Activated T-helper 1 cell treated with anti-CD3 and anti-CD28 coated beads, Interleukin-12 subunit alpha, Interleukin-12 subunit beta, Interleukin-2, Interleukin-4 antibody, amounts not matched to agents 30 ng/mL and 10 ng/mL and 1 ng/mL, durations not matched to agents 14 hours and 24 hours and 36 hours (primary cell): ENCODE data around the gene METTL16. TPM values are rescaled to one million over a fixed set of nuclear protein-coding genes. Genes with fewer than 3 reads are reported as not detected.

Experiments used
- DNase-seq: peaks from one replicate; pipeline ENCODE4 v3.0.0; 2021; ENCODE audit warnings: low spot score
- H3K27ac Mint-ChIP-seq: one replicate; pipeline ENCODE4 v1.8.0; 2021; ENCODE audit warnings: mild to moderate bottlenecking, mixed read lengths
- H3K27me3 Mint-ChIP-seq: one replicate; pipeline ENCODE4 v1.8.0; 2022; ENCODE audit warnings: mild to moderate bottlenecking, moderate library complexity, mixed read lengths; ENCODE audit not compliant: insufficient read depth
- H3K36me3 Mint-ChIP-seq: one replicate; pipeline ENCODE4 v1.8.0; 2021; ENCODE audit warnings: low read depth, mixed read lengths
- H3K4me1 Mint-ChIP-seq: one replicate; pipeline ENCODE4 v1.8.0; 2021; ENCODE audit warnings: low read depth, mixed read lengths
- H3K4me3 Mint-ChIP-seq: one replicate; pipeline ENCODE4 v1.8.0; 2021; ENCODE audit warnings: mild to moderate bottlenecking, moderate library complexity, mixed read lengths
- H3K9me3 Mint-ChIP-seq: one replicate; pipeline ENCODE4 v1.8.0; 2021; ENCODE audit warnings: mixed read lengths
- intact Hi-C: fragments of 100-400 bp; cut with micrococcal nuclease; formaldehyde crosslinking; loops from one replicate; pipeline ENCODE4 v1.15.1; 2024
- total RNA-seq: library from RNA; stranded (reverse); gene quantifications from 2 replicates; pipeline ENCODE4 v1.2.3, GENCODE V29; 2022

Gene METTL16
- total RNA-seq, 1 donor from 2014 or later, result 53.9 TPM

DNA sequence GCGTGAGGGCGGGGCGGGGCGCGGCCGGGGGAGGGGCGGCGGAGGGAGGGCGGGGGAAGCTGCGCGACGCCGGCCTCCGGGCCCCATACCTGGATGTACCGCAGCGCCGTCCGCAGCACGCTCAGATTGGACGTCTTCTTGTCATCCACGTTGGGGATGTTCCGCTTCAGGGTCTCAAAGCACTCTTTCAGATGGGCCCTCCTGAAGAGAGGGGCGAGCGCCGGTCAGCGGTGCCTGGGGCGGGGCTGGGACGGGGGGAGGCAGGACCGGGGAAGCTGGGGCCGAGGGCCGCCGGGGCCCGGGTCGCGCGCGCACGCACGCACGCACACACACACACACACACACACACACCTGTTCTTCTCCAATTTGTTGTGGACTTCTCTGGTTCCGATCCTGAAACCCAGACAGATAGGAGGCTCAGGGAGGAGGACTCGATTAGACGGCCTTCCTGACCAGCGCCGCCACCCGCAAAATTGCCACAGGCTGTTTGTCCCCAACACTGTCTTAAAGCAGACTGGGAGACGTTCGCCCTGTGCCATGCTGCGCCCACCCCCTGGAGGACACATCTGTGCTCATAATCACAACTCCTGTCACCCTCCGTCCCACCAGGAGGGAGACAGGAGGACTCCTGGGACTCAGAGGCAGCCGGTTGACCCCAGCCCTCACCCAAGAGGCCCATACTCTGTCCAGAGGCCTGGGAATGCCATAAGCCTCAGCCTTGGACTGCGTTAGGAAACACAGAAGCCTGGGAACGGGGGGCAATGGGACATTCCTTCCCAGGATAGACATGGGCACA lies 117.5 kb downstream of the METTL16 start:
- Mint-ChIP-seq H3K36me3 (peaks cover 7% of the 10 kb centered on the region), H3K27me3 (no peaks in the 10 kb centered on the region), H3K4me1 (peaks cover 47% of the 10 kb centered on the region), H3K4me3 (peak overlapping the region; percentile 84), H3K9me3 (no peaks in the 10 kb centered on the region), H3K27ac (peak overlapping the region; percentile 95)
- intact Hi-C loops, result loop anchor here (2.0 to 5.0 kb wide), 6 partner anchors 57 to 562 kb away; partner anchors contain the start of genes CLUH, HIC1, PAFAH1B1 and RPA1
- DNase-seq, result no peak

DNA sequence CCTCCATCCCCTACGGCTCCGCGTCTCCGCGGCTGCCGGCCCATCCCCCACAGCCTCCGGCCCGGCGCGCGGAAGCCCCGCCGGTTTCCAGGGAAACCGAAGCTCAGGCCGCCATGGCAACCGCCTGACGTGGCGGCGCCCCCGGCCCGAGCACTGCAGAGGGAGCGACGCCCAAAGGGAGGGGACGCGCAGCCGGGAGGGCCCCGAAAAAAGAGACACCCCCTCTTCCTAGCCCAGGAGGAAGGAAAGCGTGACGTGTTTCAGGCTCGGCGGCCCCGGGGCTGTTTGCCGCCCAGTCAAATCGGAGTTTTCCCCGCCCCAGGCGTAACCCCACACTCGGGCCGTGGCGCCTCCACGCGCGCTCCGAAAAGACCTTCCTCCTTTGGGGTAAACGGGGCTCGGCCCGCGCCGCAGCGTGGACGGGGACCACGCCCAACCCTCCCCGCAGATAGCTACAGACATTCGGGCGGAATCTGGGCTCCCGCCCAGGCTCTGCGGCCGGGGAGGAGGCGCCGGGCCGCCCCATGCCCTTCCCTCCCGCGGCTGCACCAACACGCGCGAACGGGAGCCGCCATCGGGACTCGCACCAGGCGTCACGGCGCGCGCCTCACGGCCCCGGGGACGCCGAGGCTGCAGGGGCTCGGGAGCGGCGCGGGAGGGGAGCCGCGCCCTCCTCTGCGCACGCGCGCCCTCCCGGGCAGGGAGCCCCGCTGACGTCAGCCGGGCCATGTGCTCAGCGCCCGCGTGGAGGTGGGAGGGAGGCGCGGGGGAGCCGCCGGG lies 118.3 kb downstream of the METTL16 start:
- H3K9me3 Mint-ChIP-seq, result no peaks in the 10 kb centered on the region
- intact Hi-C loops, result loop anchor here (2.0 to 5.0 kb wide), 6 partner anchors 57 to 561 kb away; partner anchors contain the start of genes CLUH, HIC1, PAFAH1B1 and RPA1
- H3K36me3 Mint-ChIP-seq, result peaks cover 9% of the 10 kb centered on the region
- peak overlapping the region; percentile 96 for H3K27ac Mint-ChIP-seq
- peak overlapping the region; percentile 82 for H3K4me3 Mint-ChIP-seq
- no peaks in the 10 kb centered on the region for H3K27me3 Mint-ChIP-seq
- DNase-seq, result peak; percentile 88
- peaks cover 42% of the 10 kb centered on the region for H3K4me1 Mint-ChIP-seq

DNA sequence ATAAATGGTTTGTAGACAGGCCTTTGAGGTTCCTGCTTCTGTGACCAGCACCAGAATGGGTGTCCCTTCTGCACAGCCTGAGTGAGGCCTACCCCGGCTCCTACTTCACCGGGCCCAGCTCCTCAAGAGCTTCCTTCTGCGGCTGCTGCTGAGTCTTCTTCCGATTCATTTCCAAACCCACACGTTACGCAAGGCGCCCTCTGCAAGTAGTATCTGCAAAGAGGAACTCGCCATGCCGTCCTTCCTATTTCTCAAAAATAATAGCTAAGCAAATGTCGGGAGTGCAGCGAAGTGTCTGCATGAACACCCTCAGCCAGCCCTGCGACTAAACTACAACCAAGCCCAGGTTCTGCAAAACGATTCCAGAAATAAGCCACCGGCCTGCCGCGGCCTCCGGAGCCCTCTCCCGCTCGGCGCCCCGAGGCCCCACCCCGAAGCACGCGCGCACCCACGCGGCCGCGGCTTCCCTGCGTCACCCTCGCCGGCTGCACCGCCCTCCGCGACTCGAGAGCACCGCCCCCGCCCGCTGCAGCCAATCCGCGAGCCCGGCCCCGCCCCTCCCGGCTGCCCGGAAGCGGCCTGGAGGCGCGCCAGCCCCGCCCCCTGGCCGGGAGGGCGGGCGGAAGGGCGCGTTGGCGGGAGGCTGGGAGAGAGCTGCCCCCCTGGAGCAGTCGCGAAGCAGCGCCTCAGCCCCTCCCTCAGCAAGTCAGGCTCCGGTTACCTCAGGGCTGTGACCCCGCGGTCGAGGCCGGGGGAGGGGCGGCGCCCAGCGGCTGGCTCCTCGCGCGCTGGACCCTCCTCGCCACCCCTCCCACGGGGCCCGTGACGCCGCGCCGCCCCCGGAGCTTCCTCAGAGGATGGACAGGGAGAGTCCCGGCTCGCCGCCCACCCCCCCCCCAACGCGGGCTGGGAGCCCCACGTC lies 119.2 kb downstream of the METTL16 start:
- Mint-ChIP-seq H3K27me3 (no peaks in the 10 kb centered on the region), H3K36me3 (peaks cover 9% of the 10 kb centered on the region), H3K4me3 (peak overlapping the region; percentile 88), H3K27ac (peak overlapping the region; percentile 96), H3K4me1 (peaks cover 34% of the 10 kb centered on the region), H3K9me3 (no peaks in the 10 kb centered on the region)
- intact Hi-C loops, result loop anchor here (1.0 to 5.0 kb wide), 8 partner anchors 9 to 560 kb away; partner anchors contain the start of genes CLUH, HIC1, MNT and PAFAH1B1
- DNase-seq, result peak; percentile 98

DNA sequence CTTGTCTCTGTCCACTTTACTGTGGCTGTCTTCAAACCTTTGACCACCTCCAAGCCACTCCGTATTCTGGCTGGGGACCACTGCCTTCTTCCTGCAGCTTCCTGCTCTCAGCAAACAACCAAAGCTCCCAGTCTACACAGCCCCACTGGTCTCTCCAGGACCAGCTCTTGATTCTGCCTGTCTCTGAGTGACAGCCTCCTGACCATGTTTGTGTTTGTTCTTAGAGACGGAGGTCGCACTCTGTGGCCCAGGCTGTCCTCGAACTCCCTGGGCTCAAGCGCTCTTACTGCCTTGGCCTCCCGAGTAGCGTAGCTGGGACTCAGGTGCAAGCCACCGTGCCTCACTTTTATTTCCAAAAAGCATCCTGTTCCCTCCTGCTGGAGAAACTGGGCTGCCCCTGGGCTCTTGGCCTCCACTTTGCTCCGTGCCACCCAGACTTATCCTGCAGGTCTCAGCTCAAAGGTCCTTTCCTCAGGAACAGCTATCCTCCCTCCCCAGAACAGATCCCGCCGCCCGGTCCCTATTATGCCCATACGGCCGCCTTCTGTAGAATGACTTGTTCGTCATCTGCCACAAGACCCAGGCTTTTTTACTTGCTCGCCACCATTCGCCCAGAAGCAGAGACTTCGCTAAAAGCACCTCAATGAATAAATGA lies 120.0 kb downstream of the METTL16 start:
- H3K4me1 Mint-ChIP-seq, result peaks cover 26% of the 10 kb centered on the region
- intact Hi-C loops, result loop anchor here (1.0 to 5.0 kb wide), 8 partner anchors 9 to 559 kb away; partner anchors contain the start of genes CLUH, HIC1, MNT and PAFAH1B1
- H3K4me3 Mint-ChIP-seq, result peak overlapping the region; percentile 88

DNA sequence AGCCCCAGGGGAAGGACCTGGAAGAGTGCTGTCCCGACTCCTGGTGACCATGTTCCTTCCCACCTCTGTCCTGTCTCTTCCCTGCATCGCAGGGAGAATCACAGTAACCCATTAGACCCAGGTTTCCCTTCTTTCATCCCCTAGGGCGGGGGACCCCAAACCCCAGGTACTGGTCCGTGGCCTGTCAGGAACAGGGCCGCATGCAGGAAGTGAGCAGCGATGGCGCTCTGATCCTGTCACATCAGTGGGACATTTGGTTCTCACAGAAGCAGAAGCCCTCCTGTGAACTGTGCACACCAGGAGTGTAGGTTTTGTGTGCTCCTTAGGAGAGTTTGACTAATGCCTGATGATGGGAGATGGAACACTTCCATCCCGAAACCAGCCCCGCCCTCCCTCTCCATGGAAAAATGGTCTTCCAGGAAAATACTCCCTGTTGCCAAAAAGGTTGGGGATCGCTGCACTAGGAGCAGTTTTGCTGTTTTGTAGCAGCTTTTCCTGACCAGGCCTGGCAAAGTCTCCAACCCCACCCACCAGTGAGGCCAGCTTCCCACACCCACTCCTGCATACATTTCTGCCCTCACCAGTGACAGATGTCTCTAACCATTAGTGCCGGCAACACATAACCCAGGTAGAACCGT lies 121.4 kb downstream of the METTL16 start:
- Mint-ChIP-seq H3K27me3 (no peaks in the 10 kb centered on the region), H3K4me1 (peaks cover 20% of the 10 kb centered on the region), H3K27ac (peak overlapping the region; percentile 18), H3K36me3 (peaks cover 9% of the 10 kb centered on the region), H3K4me3 (peak overlapping the region; percentile 26), H3K9me3 (no peaks in the 10 kb centered on the region)
- DNase-seq, result no peak
- intact Hi-C loops, result loop anchor here (5.0 kb wide), 2 partner anchors 128 to 558 kb away; partner anchors contain the start of gene RPA1

More for the DNA sequence above, 120.0 kb downstream of the METTL16 start:
- Mint-ChIP-seq H3K36me3 (peaks cover 9% of the 10 kb centered on the region), H3K27me3 (no peaks in the 10 kb centered on the region), H3K9me3 (no peaks in the 10 kb centered on the region), H3K27ac (peak overlapping the region; percentile 94)
- no peak for DNase-seq

DNA sequence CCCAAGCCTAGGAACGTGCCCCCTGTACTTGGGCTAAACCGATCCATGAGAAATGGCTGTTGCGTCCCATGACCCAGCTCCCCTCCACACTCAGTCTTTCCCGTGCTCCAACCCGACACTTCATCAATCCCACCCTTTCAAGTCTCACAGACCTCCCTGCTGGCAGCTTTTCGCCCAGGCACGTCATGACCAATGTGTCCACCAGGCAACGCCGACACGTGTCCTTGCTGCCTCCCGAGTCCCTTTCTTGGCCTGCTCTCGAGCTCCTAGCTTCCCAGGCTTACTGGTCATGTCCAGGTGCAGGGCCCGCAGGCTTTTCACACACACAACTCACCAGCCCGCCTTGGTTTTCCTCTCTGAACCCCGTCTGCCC lies 123.0 kb downstream of the METTL16 start:
- peaks cover 20% of the 10 kb centered on the region for H3K4me1 Mint-ChIP-seq
- H3K9me3 Mint-ChIP-seq, result no peaks in the 10 kb centered on the region
- intact Hi-C loops, result no loop called here
- peak overlapping the region; percentile 27 for H3K27ac Mint-ChIP-seq
- H3K4me3 Mint-ChIP-seq, result no peak overlapping the region
- DNase-seq, result no peak
- no peaks in the 10 kb centered on the region for H3K27me3 Mint-ChIP-seq
- peaks cover 9% of the 10 kb centered on the region for H3K36me3 Mint-ChIP-seq

DNA sequence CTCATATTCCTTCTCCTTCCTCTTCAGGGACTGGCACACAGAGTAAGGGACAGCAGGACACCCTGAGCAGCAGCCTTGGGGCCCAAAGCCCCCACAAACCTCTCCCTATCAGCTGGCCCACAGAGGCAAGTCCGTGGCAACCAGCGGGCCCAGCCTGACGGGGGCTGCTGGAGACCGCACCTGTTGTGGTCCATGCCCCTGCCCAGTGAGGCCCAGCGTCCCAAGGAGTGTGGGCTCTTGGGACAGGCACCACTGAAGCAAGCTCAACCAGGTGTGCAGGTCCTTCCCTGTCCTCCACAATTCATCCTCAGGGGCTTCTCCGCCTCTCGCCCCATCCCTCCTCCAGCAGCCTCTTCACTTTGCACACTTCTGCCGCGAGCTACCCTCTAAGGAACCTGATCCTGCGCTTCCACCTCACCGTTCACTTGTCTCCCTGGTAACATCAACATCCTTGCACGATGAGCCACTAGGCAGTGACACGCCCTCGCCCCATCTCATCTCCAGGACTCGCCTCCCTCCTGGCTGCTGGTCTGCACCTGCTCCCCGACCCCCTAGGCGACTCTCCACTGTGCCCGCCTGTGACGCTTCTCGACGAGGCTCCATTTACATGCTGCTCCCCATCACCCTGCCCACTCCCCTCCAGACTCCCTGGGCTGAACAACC lies 123.5 kb downstream of the METTL16 start:
- no peaks in the 10 kb centered on the region for H3K27me3 Mint-ChIP-seq
- no peak overlapping the region for H3K27ac Mint-ChIP-seq
- intact Hi-C loops, result no loop called here

DNA sequence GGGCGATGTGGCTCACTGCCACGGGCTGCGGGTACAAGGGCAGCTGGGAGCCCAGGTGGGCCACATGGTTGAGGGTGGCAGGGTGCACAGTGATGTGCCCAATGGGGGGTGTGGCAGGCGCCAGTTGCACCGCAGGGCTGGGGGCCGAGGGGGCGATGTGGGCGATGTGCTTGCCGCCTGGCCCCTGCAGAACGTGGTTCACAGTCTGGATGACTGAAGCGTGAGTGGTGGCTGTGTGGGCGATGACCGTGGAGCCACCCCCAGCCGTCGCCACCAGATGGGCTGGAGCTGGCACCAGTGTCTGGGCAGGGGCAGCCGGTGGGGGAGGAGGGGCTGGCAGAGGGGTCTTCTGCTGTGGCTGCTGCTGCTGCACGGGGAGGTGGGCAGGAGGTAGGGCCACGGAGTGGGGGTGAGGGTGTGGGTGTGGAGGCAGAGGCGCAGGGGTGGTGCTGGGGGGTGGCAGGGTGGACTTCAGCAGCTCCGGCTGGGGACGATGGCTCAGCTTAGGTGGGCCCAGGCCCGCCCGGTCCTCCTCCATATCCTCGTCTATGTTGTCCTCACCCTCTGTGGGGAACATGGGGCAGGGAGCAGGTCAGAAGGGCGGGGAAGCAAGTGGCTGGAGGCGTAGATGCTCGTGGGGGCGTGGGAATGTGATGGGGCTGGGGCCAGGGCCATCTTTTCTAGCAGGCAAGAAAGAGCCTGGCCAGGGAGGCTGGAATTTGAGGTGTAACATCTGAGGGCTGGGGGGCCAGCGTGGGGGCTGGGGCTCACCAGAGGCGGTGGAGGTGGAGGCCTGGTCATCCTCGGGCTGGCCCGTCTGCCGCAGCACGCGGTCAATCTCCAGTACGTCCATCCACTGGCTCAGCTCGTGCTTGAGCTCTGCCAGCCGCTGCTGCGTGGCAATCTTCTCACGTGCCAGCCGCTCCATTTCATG lies 124.3 kb downstream of the METTL16 start:
- intact Hi-C loops, result no loop called here
- Mint-ChIP-seq H3K27ac (peak overlapping the region; percentile 12), H3K9me3 (no peaks in the 10 kb centered on the region), H3K36me3 (peaks cover 9% of the 10 kb centered on the region), H3K27me3 (no peaks in the 10 kb centered on the region), H3K4me1 (peaks cover 18% of the 10 kb centered on the region), H3K4me3 (no peak overlapping the region)
- DNase-seq, result no peak

More for the DNA sequence above, 123.5 kb downstream of the METTL16 start:
- Mint-ChIP-seq H3K4me1 (peaks cover 20% of the 10 kb centered on the region), H3K36me3 (peaks cover 9% of the 10 kb centered on the region), H3K4me3 (no peak overlapping the region), H3K9me3 (no peaks in the 10 kb centered on the region)
- no peak for DNase-seq

DNA sequence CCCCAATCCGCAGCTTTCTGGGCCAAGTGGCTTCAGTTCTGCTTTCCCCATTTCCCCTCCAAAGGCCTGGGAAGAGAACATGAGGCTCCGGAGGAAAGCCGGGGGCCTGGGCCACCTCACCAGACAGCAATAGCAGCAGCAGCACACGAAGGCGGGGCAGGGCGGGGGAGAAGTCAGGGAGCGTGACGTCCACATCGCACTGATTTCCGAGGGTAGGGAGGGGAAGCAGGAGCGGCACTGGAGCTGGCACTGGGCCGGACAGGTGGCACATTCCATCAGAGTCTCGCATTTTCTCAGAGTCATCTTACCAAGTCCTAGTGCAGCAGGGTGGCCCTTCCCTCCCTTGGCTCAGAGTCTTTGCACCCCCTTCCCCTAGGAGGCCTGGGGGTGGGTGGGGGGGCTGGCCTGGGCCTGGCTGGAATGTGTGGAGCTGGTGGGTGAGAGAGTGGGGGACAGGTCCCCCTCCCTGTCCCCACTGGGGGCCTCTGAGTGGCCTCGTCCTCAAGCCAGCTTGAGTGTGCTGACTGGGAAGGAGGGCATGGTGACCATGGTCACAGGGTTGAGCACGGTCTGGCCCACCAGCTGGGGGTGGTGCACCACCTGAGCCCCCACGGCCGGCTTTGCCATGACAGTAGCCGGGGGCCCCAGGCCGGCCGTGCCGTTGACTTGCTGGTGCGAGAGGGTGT lies 125.1 kb downstream of the METTL16 start:
- DNase-seq, result no peak
- Mint-ChIP-seq H3K4me1 (peaks cover 10% of the 10 kb centered on the region), H3K27me3 (no peaks in the 10 kb centered on the region), H3K4me3 (no peak overlapping the region), H3K36me3 (peaks cover 5% of the 10 kb centered on the region), H3K27ac (no peak overlapping the region), H3K9me3 (no peaks in the 10 kb centered on the region)
- intact Hi-C loops, result no loop called here
